ENCODE data around the gene NKX3-2. TPM values are rescaled to one million over a fixed set of nuclear protein-coding genes. Genes with fewer than 3 reads are reported as not detected.
A peak's percentile ranks its signal among the peaks of the same experiment; 100 is the strongest.

NKX3-2 gene
- total RNA-seq, 1 experiment from 2014 or later, result 2.4 TPM

DNA sequence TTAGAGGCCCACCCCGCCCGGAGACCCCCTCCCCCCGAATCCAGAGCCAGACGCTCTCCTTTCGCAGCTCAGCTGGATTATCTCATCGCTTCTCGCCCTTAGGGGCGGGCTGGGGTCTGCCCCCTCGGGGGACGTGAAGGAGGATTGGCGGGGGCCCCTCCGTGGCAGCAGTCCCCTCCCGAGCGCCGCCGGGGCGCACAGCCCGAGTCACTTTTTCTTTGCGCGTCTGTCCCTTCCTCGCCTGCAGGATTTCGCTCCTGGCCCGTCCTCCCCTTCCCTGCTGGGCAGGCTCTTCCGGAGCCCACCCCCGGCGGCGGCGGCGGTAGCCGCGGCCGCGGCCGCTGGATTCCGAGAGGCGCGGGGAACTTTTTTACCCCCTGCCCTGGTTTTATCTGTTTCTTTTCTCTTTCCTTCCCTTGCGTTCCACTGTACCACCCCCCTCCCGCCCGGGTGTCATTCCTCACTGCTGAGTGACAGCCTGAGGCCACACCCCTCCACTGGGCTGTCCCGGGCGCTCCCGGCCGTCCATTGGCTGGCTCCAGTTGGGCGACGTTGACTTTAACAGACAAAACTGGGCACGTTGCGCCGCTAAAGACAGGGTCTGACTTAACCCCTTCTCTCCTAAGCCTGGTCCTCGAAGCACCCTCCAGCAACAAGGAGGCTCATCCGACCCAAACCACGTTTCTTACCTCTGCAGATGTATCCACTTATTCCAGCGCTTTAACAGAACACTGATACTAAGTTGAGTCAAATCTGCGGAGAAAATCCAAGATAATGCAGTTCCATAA is 492 bp upstream of the NKX3-2 start:
- no peaks in the 10 kb centered on the region for H3K27me3 ChIP-seq (replicated peaks; ENCODE audit: insufficient read depth, low read depth, low read length, poor library complexity)
- H3K4me1 ChIP-seq (ENCODE audit: insufficient read depth, low read length, poor library complexity, severe bottlenecking), result peaks cover 5% of the 10 kb centered on the region
- peak overlapping the region; percentile 80 for H3K27ac ChIP-seq (ENCODE audit: low read depth, low read length, poor library complexity, severe bottlenecking)
- ChIA-PET CTCF (no interaction called here), POLR2A (ENCODE audit: low non-redundant PET) (no interaction called here)
- no peaks in the 10 kb centered on the region for H3K9me3 ChIP-seq (ENCODE audit: low read depth, low read length, poor library complexity, severe bottlenecking)
- no peaks in the 10 kb centered on the region for H3K36me3 ChIP-seq (ENCODE audit: insufficient read depth, low read length, poor library complexity, severe bottlenecking)
- no TSS peak for BruUV-seq (replicated peaks)
- TF ChIP-seq, protein P1, sequence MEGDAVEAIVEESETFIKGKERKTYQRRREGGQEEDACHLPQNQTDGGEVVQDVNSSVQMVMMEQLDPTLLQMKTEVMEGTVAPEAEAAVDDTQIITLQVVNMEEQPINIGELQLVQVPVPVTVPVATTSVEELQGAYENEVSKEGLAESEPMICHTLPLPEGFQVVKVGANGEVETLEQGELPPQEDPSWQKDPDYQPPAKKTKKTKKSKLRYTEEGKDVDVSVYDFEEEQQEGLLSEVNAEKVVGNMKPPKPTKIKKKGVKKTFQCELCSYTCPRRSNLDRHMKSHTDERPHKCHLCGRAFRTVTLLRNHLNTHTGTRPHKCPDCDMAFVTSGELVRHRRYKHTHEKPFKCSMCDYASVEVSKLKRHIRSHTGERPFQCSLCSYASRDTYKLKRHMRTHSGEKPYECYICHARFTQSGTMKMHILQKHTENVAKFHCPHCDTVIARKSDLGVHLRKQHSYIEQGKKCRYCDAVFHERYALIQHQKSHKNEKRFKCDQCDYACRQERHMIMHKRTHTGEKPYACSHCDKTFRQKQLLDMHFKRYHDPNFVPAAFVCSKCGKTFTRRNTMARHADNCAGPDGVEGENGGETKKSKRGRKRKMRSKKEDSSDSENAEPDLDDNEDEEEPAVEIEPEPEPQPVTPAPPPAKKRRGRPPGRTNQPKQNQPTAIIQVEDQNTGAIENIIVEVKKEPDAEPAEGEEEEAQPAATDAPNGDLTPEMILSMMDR (conservative IDR thresholded peaks at IDR 0.05; ENCODE audit: low read depth, low read length), result no peak
- no peak for TF ChIP-seq EZH2 (IDR thresholded peaks at IDR 0.05; ENCODE audit: borderline replicate concordance, low read depth, low read length, poor library complexity, severe bottlenecking)
- H3K4me3 ChIP-seq (ENCODE audit: low read depth, low read length, poor library complexity, severe bottlenecking), result peak overlapping the region; percentile 70
- intact Hi-C loops (cut with micrococcal nuclease; ENCODE audit: unreplicated experiment), result loop anchor here (2.0 to 5.0 kb wide), 3 partner anchors 62 to 292 kb away; no protein-coding TSS in a partner anchor
- peak; percentile 97 for DNase-seq (ENCODE audit: low spot score)

DNA sequence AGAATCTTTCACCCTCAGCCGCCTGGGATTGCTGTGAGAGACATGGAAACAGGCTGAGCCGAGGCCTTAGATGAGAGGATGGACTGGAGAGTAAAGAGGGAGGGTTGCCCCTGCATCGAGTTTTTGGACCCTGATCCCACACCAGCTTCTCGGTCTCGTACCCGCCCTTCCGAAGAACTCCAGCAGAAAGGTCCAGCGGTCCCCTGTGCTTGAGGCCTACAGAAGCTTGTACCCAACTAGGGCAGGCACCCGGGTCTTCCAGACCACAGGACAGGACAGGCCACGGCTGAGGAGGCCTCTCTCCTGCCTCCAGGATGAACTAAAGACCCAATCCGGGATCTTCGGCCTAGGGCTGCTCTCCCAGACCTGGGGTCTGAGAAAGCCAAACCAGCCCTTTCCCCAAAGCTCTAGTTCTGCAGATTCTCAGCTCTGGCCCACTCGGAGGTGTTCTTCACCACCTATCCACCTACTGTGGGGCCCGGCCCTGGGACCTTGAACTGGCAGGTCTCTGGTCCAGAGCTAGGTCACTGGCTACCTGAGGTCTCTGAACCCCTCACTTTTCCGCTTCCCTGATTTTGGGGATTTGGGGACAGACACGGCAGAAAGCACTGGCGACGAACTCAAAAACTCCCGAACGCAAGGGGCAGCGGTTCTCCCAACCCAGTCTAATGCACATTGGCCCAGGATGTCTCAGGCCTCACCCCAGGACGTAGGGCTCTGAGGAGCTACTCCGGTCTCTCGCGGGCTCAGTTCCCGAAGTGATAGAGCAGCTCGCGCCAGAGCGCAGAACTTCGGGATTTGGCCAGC is 1.1 kb downstream of the NKX3-2 start:
- intact Hi-C loops (cut with micrococcal nuclease; ENCODE audit: unreplicated experiment), result no loop called here
- H3K27me3 ChIP-seq (replicated peaks; ENCODE audit: insufficient read depth, low read depth, low read length, poor library complexity), result no peaks in the 10 kb centered on the region
- H3K9me3 ChIP-seq (ENCODE audit: low read depth, low read length, poor library complexity, severe bottlenecking), result no peaks in the 10 kb centered on the region
- no peak overlapping the region for H3K27ac ChIP-seq (ENCODE audit: low read depth, low read length, poor library complexity, severe bottlenecking)
- DNase-seq (ENCODE audit: low spot score), result no peak
- POLR2A ChIA-PET (ENCODE audit: low non-redundant PET), result no interaction called here
- no peak for TF ChIP-seq EZH2 (IDR thresholded peaks at IDR 0.05; ENCODE audit: borderline replicate concordance, low read depth, low read length, poor library complexity, severe bottlenecking)
- TF ChIP-seq, protein P1 (conservative IDR thresholded peaks at IDR 0.05; ENCODE audit: low read depth, low read length), result no peak
- H3K36me3 ChIP-seq (ENCODE audit: insufficient read depth, low read length, poor library complexity, severe bottlenecking), result no peaks in the 10 kb centered on the region
- H3K4me1 ChIP-seq (ENCODE audit: insufficient read depth, low read length, poor library complexity, severe bottlenecking), result peaks cover 5% of the 10 kb centered on the region
- peak overlapping the region; percentile 70 for H3K4me3 ChIP-seq (ENCODE audit: low read depth, low read length, poor library complexity, severe bottlenecking)
- BruUV-seq (replicated peaks), result no TSS peak
- CTCF ChIA-PET, result no interaction called here

DNA sequence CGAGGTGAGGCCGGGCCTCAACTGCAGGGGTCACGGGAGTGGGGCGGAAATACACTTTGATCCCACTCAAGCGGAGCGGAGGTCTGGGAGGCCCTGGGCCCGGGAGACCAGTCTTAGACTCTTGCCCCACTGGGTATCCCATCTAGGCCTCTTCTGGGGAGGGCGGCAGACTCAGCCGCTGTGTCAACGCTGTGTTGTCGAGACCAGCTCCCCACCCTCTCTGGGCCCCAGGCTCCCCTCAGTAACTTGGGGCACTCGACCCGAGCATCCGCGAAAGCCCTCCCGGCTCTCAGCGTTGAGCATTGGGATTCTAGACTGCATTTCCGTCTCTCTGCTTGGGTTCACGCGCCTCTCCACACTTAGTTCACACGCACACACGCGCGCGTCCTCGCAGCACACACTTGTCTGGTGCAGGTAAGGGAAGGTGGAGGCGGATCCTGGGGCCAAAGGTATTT is 1.7 kb downstream of the NKX3-2 start:
- intact Hi-C loops (cut with micrococcal nuclease; ENCODE audit: unreplicated experiment), result no loop called here
- POLR2A ChIA-PET (ENCODE audit: low non-redundant PET), result no interaction called here
- BruUV-seq (replicated peaks), result no TSS peak
- Histone ChIP-seq H3K36me3 (ENCODE audit: insufficient read depth, low read length, poor library complexity, severe bottlenecking) (no peaks in the 10 kb centered on the region), H3K27ac (ENCODE audit: low read depth, low read length, poor library complexity, severe bottlenecking) (no peak overlapping the region), H3K9me3 (ENCODE audit: low read depth, low read length, poor library complexity, severe bottlenecking) (no peaks in the 10 kb centered on the region), H3K27me3 (replicated peaks; ENCODE audit: insufficient read depth, low read depth, low read length, poor library complexity) (no peaks in the 10 kb centered on the region), H3K4me3 (ENCODE audit: low read depth, low read length, poor library complexity, severe bottlenecking) (no peak overlapping the region), H3K4me1 (ENCODE audit: insufficient read depth, low read length, poor library complexity, severe bottlenecking) (peaks cover 5% of the 10 kb centered on the region)
- CTCF ChIA-PET, result no interaction called here
- DNase-seq (ENCODE audit: low spot score), result no peak
- TF ChIP-seq, protein P1 (conservative IDR thresholded peaks at IDR 0.05; ENCODE audit: low read depth, low read length), result no peak
- no peak for TF ChIP-seq EZH2 (IDR thresholded peaks at IDR 0.05; ENCODE audit: borderline replicate concordance, low read depth, low read length, poor library complexity, severe bottlenecking)

Data from A673 (cell line).